Endothelial cell (in vitro differentiated cells): ENCODE results near the gene LAD1. TPM values are rescaled to one million over a fixed set of nuclear protein-coding genes. Genes with fewer than 3 reads are reported as not detected.

Experiments used
- DNase-seq: peaks from one replicate; pipeline ENCODE4 v3.0.0; 2021; ENCODE audit warnings: low spot score
- H3K27ac Mint-ChIP-seq: one replicate; pipeline ENCODE4 v1.8.0; 2021; ENCODE audit warnings: mixed read lengths, inconsistent platforms; ENCODE audit not compliant: unreplicated experiment
- H3K27me3 Mint-ChIP-seq: one replicate; pipeline ENCODE4 v1.8.0; 2021; ENCODE audit warnings: mild to moderate bottlenecking, moderate library complexity, mixed read lengths, inconsistent platforms; ENCODE audit not compliant: unreplicated experiment
- H3K36me3 Mint-ChIP-seq: one replicate; pipeline ENCODE4 v1.8.0; 2021; ENCODE audit warnings: mild to moderate bottlenecking, low read depth, mixed read lengths, inconsistent platforms; ENCODE audit not compliant: unreplicated experiment
- H3K4me1 Mint-ChIP-seq: one replicate; pipeline ENCODE4 v1.8.0; 2021; ENCODE audit warnings: mild to moderate bottlenecking, mixed read lengths, inconsistent platforms; ENCODE audit not compliant: unreplicated experiment
- H3K4me3 Mint-ChIP-seq: one replicate; pipeline ENCODE4 v1.8.0; 2021; ENCODE audit warnings: mild to moderate bottlenecking, mixed read lengths, inconsistent platforms; ENCODE audit not compliant: unreplicated experiment
- H3K9me3 Mint-ChIP-seq: one replicate; pipeline ENCODE4 v1.8.0; 2021; ENCODE audit warnings: mixed read lengths, inconsistent platforms; ENCODE audit not compliant: unreplicated experiment
- total RNA-seq: library from RNA; stranded (reverse); fragmentation: NEBNext Ultra II Directional; extraction: Animal tissue kit (Norgen Biotek cat#: 25700); gene quantifications from one replicate; pipeline ENCODE4 v1.2.1, GENCODE V29; 2021; ENCODE audit not compliant: unreplicated experiment
- TF ChIP-seq, protein P1 (sequence below): fragments of 200-600 bp; sonication (generic); IDR thresholded peaks from one replicate; pipeline ENCODE4 v1.5.0; 2021; ENCODE audit warnings: antibody characterized with exemption; ENCODE audit not compliant: unreplicated experiment

LAD1 gene
- total RNA-seq, 1 donor from 2014 or later: 0.59 TPM

DNA sequence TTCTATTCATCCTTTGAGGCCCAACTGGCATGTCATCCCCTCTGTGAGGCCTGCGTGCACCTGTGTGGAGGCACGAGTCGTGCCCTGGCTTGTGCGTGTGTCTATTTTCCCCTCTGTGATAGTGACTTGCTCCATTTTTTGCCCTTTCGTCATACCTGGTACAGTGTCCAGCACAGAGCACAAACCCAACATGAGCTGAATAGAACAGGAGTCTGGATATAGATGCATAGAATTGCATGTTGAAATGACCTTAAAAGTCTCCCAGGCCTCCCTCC lies 54.1 kb downstream of the LAD1 start:
- Mint-ChIP-seq H3K27ac (no peak overlapping the region), H3K4me1 (peaks cover 25% of the 10 kb centered on the region), H3K4me3 (no peak overlapping the region), H3K27me3 (peaks cover 1% of the 10 kb centered on the region), H3K36me3 (peaks cover 7% of the 10 kb centered on the region), H3K9me3 (no peaks in the 10 kb centered on the region)
- TF ChIP-seq, protein P1, sequence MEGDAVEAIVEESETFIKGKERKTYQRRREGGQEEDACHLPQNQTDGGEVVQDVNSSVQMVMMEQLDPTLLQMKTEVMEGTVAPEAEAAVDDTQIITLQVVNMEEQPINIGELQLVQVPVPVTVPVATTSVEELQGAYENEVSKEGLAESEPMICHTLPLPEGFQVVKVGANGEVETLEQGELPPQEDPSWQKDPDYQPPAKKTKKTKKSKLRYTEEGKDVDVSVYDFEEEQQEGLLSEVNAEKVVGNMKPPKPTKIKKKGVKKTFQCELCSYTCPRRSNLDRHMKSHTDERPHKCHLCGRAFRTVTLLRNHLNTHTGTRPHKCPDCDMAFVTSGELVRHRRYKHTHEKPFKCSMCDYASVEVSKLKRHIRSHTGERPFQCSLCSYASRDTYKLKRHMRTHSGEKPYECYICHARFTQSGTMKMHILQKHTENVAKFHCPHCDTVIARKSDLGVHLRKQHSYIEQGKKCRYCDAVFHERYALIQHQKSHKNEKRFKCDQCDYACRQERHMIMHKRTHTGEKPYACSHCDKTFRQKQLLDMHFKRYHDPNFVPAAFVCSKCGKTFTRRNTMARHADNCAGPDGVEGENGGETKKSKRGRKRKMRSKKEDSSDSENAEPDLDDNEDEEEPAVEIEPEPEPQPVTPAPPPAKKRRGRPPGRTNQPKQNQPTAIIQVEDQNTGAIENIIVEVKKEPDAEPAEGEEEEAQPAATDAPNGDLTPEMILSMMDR: no peak
- no peak for DNase-seq

DNA sequence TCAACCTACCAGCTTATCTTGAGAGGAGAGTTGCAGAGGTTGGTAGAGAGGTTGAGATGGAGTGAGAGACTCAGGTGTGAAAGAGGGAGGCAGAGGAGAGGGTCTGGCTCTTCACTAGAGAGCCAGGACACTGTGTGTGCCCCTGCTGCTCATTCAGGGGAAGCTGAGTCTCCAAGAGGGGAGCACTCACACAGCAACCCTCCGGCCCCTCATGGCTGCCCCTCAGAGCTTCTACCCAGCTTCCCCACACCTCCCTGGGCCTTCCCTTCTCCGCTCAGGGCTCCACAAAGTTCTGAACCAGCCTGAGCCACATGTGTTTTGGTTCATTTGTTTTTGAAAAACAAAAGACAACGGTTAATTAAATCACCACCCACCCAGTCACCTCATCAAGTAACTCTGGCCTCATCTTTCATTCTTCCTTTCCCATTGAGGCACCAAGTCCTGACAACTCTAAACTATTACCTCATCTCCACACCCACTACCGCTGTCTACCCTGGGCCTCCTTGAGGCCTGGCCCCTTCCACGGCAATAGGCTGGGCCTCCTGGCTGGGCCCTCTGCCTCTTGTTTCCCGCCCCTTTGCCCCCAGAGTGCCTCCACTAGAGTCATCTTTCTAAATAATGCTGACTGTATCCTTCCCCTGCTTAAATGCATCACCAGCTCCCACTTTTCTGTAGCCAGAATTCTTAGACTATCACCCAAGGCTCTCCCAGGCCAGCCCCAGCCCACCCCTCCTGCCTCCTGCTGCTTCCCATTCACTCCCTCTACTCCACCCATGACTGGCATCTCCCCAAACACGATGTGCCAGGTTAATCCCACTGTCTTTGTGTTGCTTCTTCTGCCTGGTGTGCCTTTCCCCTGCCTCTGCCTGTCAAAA lies 54.7 kb downstream of the LAD1 start:
- H3K9me3 Mint-ChIP-seq: no peaks in the 10 kb centered on the region
- no peak overlapping the region for H3K4me3 Mint-ChIP-seq
- H3K4me1 Mint-ChIP-seq: peaks cover 23% of the 10 kb centered on the region
- no peak for DNase-seq
- H3K27me3 Mint-ChIP-seq: peaks cover 1% of the 10 kb centered on the region
- TF ChIP-seq, protein P1: no peak
- H3K36me3 Mint-ChIP-seq: peaks cover 7% of the 10 kb centered on the region
- no peak overlapping the region for H3K27ac Mint-ChIP-seq

DNA sequence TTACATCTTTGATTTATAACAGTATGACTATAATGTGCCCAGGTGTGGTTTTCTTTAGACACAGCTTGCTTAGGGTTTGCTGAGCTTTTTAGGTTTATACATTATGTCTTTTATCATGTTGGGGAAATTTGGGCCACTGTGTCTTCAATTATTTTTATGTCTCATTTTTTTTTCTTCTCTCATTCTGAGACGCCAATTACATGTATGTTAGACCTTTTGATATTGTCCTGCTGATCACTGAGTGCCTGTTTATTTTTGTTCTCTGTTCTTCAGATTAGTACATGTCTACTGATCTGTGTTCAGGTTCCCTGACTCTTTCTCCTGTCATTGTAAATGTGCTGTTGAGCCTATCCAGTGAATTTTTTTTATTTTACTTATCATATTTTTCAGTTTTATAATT lies 57.7 kb downstream of the LAD1 start:
- Mint-ChIP-seq H3K9me3 (no peaks in the 10 kb centered on the region), H3K4me3 (no peak overlapping the region), H3K36me3 (peaks cover 7% of the 10 kb centered on the region), H3K27ac (no peak overlapping the region), H3K4me1 (peaks cover 2% of the 10 kb centered on the region), H3K27me3 (peaks cover 1% of the 10 kb centered on the region)
- DNase-seq: no peak
- TF ChIP-seq, protein P1: no peak

DNA sequence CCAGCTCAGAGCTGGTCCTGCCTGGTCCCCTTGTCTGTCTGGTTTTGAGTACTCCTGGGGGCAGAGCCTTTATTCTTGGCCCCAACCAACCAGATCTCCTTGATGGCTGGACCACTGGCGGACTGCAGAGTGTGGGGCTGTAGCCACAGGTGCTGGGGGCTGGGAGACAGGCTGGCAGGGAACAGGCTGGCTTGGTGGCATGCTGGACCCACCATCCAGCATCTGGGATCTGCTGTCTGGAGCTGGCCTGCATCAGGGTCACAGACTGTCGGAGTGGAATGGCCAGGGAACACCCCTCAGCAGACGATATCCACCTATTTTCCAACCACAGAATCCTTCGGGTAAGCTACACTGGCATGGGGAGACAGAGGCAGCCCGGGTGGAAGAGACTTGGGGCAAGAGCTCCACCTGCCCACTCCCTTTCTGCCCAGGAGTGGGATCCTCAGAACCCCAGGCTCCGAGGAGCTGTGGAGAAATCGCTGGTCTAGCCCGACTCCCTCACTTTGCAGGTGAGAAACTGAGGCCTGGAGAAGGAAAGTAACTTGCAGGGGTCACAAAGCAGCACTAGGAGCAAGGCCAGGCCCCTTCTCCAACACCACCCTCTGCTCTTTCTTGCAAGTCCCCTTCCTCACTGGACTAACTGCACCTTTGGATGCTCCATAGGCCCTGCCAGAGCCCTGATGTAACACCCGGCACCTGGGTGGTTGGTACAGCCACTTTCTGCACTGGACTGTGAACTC lies 62.2 kb downstream of the LAD1 start:
- H3K27me3 Mint-ChIP-seq: no peaks in the 10 kb centered on the region
- no peak overlapping the region for H3K27ac Mint-ChIP-seq
- no peaks in the 10 kb centered on the region for H3K9me3 Mint-ChIP-seq
- TF ChIP-seq, protein P1: no peak
- H3K4me3 Mint-ChIP-seq: no peak overlapping the region
- DNase-seq: no peak
- H3K36me3 Mint-ChIP-seq: no peaks in the 10 kb centered on the region
- H3K4me1 Mint-ChIP-seq: no peaks in the 10 kb centered on the region

DNA sequence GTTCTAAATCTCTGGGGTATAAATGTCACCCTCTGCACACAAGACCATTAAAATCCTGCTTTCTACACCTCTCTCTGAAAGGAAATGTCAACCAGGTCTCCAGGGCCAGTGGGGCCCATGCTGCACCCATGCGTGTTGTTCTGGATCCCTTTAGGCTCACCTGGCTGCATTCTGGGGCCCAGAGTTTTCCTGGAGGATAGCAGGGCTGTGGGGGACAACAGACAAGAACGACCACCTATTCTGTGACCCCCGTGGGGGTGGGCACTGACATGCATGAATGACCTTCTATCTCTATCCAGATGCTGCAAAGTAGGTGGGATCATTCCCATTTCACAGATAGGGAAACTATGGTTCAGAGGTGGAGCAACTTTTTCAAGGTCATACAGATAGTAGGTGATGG lies 63.2 kb downstream of the LAD1 start:
- H3K9me3 Mint-ChIP-seq: no peaks in the 10 kb centered on the region
- H3K27me3 Mint-ChIP-seq: no peaks in the 10 kb centered on the region
- no peak overlapping the region for H3K4me3 Mint-ChIP-seq
- no peaks in the 10 kb centered on the region for H3K36me3 Mint-ChIP-seq
- TF ChIP-seq, protein P1: no peak
- H3K27ac Mint-ChIP-seq: no peak overlapping the region
- no peak for DNase-seq
- no peaks in the 10 kb centered on the region for H3K4me1 Mint-ChIP-seq
